BLaER1 (cell line): Measurements from ENCODE around the gene FBP1.
A peak's percentile ranks its signal among the peaks of the same experiment; 100 is the strongest.

Experiments
- H3K27ac ChIP-seq: shearing (Covaris generic); formaldehyde crosslinking; 2 replicates; pipeline ENCODE4 v1.8.1; 2022
- H3K27me3 ChIP-seq: shearing (Covaris generic); formaldehyde crosslinking; 2 replicates; pipeline ENCODE4 v1.8.1; 2022
- H3K36me3 ChIP-seq: shearing (Covaris generic); formaldehyde crosslinking; 2 replicates; pipeline ENCODE4 v1.8.1; 2022
- H3K4me1 ChIP-seq: shearing (Covaris generic); formaldehyde crosslinking; 2 replicates; pipeline ENCODE4 v1.8.1; 2022
- H3K4me2 ChIP-seq: shearing (Covaris generic); formaldehyde crosslinking; 2 replicates; pipeline ENCODE4 v1.8.1; 2022
- H3K4me3 ChIP-seq: shearing (Covaris generic); formaldehyde crosslinking; 2 replicates; pipeline ENCODE4 v1.8.1; 2022
- H3K9ac ChIP-seq: shearing (Covaris generic); formaldehyde crosslinking; 2 replicates; pipeline ENCODE4 v1.8.1; 2022
- H3K9me3 ChIP-seq: shearing (Covaris generic); formaldehyde crosslinking; 2 replicates; pipeline ENCODE4 v1.8.1; 2022
- H4K20me1 ChIP-seq: shearing (Covaris generic); formaldehyde crosslinking; 2 replicates; pipeline ENCODE4 v1.8.1; 2022
- Cebpa-rat ChIP-seq: shearing (Covaris generic); IDR thresholded peaks from 2 replicates; pipeline ENCODE4 v1.8.1; 2022

Gene FBP1

GRCh38 chr9:94643741-94644140 is 4.4 kb upstream of the FBP1 start:
- H3K9ac ChIP-seq, result no peak overlapping the region
- no peaks in the 10 kb centered on the region for H4K20me1 ChIP-seq
- peaks cover 22% of the 10 kb centered on the region for H3K27me3 ChIP-seq
- H3K4me1 ChIP-seq, result peaks cover 51% of the 10 kb centered on the region
- no peak overlapping the region for H3K4me3 ChIP-seq
- TF ChIP-seq Cebpa-rat, result no peak
- H3K9me3 ChIP-seq, result peaks cover 11% of the 10 kb centered on the region
- H3K27ac ChIP-seq, result no peak overlapping the region
- H3K36me3 ChIP-seq, result no peaks in the 10 kb centered on the region
- H3K4me2 ChIP-seq, result no peak overlapping the region

- H3K4me1 ChIP-seq, result peaks cover 56% of the 10 kb centered on the region
- no peak overlapping the region for H3K4me3 ChIP-seq
- no peak for TF ChIP-seq Cebpa-rat
Observed at GRCh38 chr9:94643176-94643575, 3.9 kb upstream of the FBP1 start.

DNA sequence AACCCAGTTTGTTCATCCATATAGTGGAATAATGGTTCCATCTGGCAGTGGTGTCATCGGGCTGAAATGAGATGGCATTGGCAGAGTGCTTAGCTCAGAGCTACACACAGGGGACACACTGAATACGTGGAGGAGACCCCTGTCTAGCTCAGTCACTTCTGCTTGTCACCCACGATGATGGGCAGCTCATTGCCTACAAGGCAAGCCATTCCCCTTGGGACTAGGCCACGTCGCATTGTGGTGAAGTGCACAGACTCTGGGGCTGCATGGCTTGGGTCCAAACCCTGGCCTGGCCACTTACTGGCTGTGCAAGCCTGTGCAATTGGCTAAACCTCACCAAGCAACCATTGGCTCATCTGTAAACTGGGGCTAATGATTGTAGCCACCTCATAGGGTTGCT is 3.2 kb upstream of the FBP1 start:
- peak overlapping the region; percentile 24; the same call in 1 of the 2 replicates for H3K4me2 ChIP-seq
- H3K36me3 ChIP-seq, result no peaks in the 10 kb centered on the region
- H3K27ac ChIP-seq, result no peak overlapping the region
- H4K20me1 ChIP-seq, result no peaks in the 10 kb centered on the region
- no peak for TF ChIP-seq Cebpa-rat
- H3K9ac ChIP-seq, result no peak overlapping the region
- peaks cover 12% of the 10 kb centered on the region for H3K9me3 ChIP-seq
- H3K4me1 ChIP-seq, result peaks cover 57% of the 10 kb centered on the region
- H3K4me3 ChIP-seq, result no peak overlapping the region
- H3K27me3 ChIP-seq, result peaks cover 30% of the 10 kb centered on the region

More at GRCh38 chr9:94643176-94643575, 3.9 kb upstream of the FBP1 start:
- no peak overlapping the region for H3K4me2 ChIP-seq
- H4K20me1 ChIP-seq, result no peaks in the 10 kb centered on the region
- no peak overlapping the region for H3K9ac ChIP-seq
- H3K36me3 ChIP-seq, result no peaks in the 10 kb centered on the region
- H3K27ac ChIP-seq, result no peak overlapping the region
- H3K27me3 ChIP-seq, result peaks cover 27% of the 10 kb centered on the region
- H3K9me3 ChIP-seq, result peaks cover 12% of the 10 kb centered on the region

DNA sequence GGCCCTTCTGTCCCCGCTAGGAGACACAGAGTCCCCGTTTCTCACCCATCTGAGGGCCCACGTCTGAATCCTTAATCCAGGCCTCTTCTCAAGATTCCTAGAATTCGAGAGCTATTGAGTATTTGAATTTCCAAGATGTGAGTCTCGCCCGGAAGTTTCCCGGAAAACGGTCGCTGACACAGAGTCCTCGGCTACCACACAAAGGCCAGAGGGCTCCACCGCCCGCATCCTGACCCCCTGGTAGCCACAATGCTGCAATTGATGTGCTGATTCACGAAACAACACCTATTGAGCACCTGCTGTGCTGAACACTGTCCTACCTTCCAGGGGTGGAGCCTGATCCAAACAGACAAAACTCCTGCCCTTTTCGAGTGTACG is 670 bp upstream of the FBP1 start:
- peak overlapping the region; percentile 51; the same call in 1 of the 2 replicates for H3K27ac ChIP-seq
- H3K9ac ChIP-seq, result no peak overlapping the region; the same call in 1 of the 2 replicates
- H3K4me3 ChIP-seq, result peak overlapping the region; percentile 66
- H3K9me3 ChIP-seq, result peaks cover 12% of the 10 kb centered on the region
- H3K4me1 ChIP-seq, result peaks cover 50% of the 10 kb centered on the region
- no peak for TF ChIP-seq Cebpa-rat
- peaks cover 30% of the 10 kb centered on the region for H3K27me3 ChIP-seq
- peak overlapping the region; percentile 89 for H3K4me2 ChIP-seq
- no peaks in the 10 kb centered on the region for H4K20me1 ChIP-seq
- H3K36me3 ChIP-seq, result no peaks in the 10 kb centered on the region

- no peak overlapping the region for H3K9ac ChIP-seq
- peaks cover 30% of the 10 kb centered on the region for H3K27me3 ChIP-seq
- H4K20me1 ChIP-seq, result no peaks in the 10 kb centered on the region
- H3K36me3 ChIP-seq, result no peaks in the 10 kb centered on the region
- TF ChIP-seq Cebpa-rat, result no peak
- H3K4me1 ChIP-seq, result peaks cover 35% of the 10 kb centered on the region
- peaks cover 12% of the 10 kb centered on the region for H3K9me3 ChIP-seq
- H3K4me2 ChIP-seq, result peak overlapping the region; percentile 89
- peak overlapping the region; percentile 66 for H3K4me3 ChIP-seq
- H3K27ac ChIP-seq, result peak overlapping the region; percentile 13; the same call in 1 of the 2 replicates
Observed at GRCh38 chr9:94638335-94639060, 820 bp downstream of the FBP1 start.

GRCh38 chr9:94632737-94633136 is 6.6 kb downstream of the FBP1 start:
- Histone ChIP-seq H4K20me1 (no peaks in the 10 kb centered on the region), H3K4me2 (no peak overlapping the region), H3K36me3 (no peaks in the 10 kb centered on the region), H3K4me3 (no peak overlapping the region), H3K9ac (no peak overlapping the region), H3K27me3 (no peaks in the 10 kb centered on the region), H3K4me1 (no peaks in the 10 kb centered on the region), H3K9me3 (no peaks in the 10 kb centered on the region), H3K27ac (no peak overlapping the region)
- TF ChIP-seq Cebpa-rat, result no peak

- H3K27ac ChIP-seq, result no peak overlapping the region
- H3K4me3 ChIP-seq, result no peak overlapping the region
- H3K27me3 ChIP-seq, result no peaks in the 10 kb centered on the region
- TF ChIP-seq Cebpa-rat, result no peak
- H3K4me2 ChIP-seq, result no peak overlapping the region
- no peaks in the 10 kb centered on the region for H3K4me1 ChIP-seq
- H3K9ac ChIP-seq, result no peak overlapping the region
- H3K9me3 ChIP-seq, result no peaks in the 10 kb centered on the region
- no peaks in the 10 kb centered on the region for H4K20me1 ChIP-seq
- H3K36me3 ChIP-seq, result no peaks in the 10 kb centered on the region
Observed at GRCh38 chr9:94631599-94631998, 7.7 kb downstream of the FBP1 start.

GRCh38 chr9:94630833-94631232 is 8.5 kb downstream of the FBP1 start:
- Histone ChIP-seq H4K20me1 (no peaks in the 10 kb centered on the region), H3K27ac (no peak overlapping the region), H3K9me3 (no peaks in the 10 kb centered on the region), H3K4me3 (no peak overlapping the region), H3K36me3 (no peaks in the 10 kb centered on the region), H3K9ac (no peak overlapping the region), H3K4me2 (no peak overlapping the region), H3K4me1 (peaks cover 5% of the 10 kb centered on the region), H3K27me3 (no peaks in the 10 kb centered on the region)
- no peak for TF ChIP-seq Cebpa-rat

- Histone ChIP-seq H3K4me3 (no peak overlapping the region), H3K27me3 (no peaks in the 10 kb centered on the region), H3K9ac (no peak overlapping the region), H3K27ac (no peak overlapping the region), H3K4me1 (peaks cover 8% of the 10 kb centered on the region), H3K36me3 (no peaks in the 10 kb centered on the region), H3K4me2 (no peak overlapping the region), H4K20me1 (no peaks in the 10 kb centered on the region), H3K9me3 (no peaks in the 10 kb centered on the region)
- no peak for TF ChIP-seq Cebpa-rat
Observed at GRCh38 chr9:94630281-94630680, 9.0 kb downstream of the FBP1 start.

DNA sequence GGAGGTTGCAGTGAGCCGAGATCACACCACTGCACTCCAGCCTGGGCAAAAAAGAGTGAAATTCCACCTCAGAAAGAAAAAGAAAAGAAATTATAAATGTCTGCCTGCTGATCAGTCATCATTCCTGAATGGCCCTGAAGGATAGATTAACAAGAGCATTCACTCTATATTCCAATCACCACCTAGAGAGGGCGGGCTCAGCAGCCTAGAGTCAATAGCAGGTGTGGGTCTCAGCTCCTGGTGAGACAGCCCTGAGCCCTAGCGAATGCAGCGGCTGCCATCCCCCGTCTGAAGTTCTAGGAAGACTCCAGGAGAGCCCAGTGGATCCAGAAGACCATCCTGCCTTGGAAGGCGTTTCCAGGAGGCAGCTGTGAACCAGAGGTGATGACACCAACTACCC is 12.0 kb downstream of the FBP1 start:
- H3K4me3 ChIP-seq, result no peak overlapping the region
- no peaks in the 10 kb centered on the region for H3K27me3 ChIP-seq
- H3K27ac ChIP-seq, result no peak overlapping the region
- H3K36me3 ChIP-seq, result no peaks in the 10 kb centered on the region
- H3K4me2 ChIP-seq, result no peak overlapping the region
- H3K9ac ChIP-seq, result no peak overlapping the region
- no peak for TF ChIP-seq Cebpa-rat
- peaks cover 10% of the 10 kb centered on the region for H3K4me1 ChIP-seq
- no peaks in the 10 kb centered on the region for H3K9me3 ChIP-seq
- H4K20me1 ChIP-seq, result no peaks in the 10 kb centered on the region

- Histone ChIP-seq H3K36me3 (no peaks in the 10 kb centered on the region), H4K20me1 (no peaks in the 10 kb centered on the region), H3K27me3 (no peaks in the 10 kb centered on the region), H3K9ac (no peak overlapping the region), H3K9me3 (no peaks in the 10 kb centered on the region), H3K4me1 (peaks cover 22% of the 10 kb centered on the region), H3K4me3 (no peak overlapping the region), H3K4me2 (peak overlapping the region; percentile 30), H3K27ac (no peak overlapping the region)
- no peak for TF ChIP-seq Cebpa-rat
Observed at GRCh38 chr9:94625835-94626234, 13.5 kb downstream of the FBP1 start.
